ENCODE data around the gene TMEM30A. TPM values are rescaled to one million over a fixed set of nuclear protein-coding genes. Genes with fewer than 3 reads are reported as not detected.

TMEM30A gene
- total RNA-seq, 1 donor from 2014 or later = 178 TPM

DNA sequence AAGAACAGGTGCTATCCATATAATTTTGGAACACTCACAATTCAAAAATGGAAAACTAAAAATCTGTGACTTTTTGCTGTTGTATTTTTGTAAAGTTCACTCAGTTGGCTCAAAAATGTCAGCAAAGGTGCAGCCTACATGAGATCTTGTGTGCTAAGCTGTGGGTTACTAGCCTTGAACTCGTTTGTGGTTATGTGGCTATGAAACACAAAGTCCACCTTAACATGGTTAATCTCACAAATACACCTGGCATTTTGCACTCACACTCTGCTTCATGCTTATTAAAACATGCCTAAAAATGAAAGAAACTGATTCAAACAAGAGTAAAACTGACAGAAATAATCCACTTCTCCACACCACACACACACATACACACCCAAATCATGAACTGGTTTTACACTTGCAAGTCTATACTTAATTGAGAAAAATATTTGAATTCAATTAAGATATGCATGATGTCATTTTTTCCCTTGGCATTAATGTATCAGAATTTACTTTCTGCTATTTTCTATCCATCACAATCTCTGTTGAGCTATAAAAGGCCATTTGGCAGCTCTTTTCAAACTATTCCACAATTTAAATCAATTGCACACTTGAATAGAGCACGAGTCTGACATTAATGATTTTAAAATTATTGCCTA, 22.9 kb upstream of the TMEM30A start:
- ATAC-seq (no peak), DNase-seq (no peak)
- H3K27ac ChIP-seq = no peak overlapping the region
- intact Hi-C loops (cut with DNase I) = no loop called here
- TF ChIP-seq, protein P1, sequence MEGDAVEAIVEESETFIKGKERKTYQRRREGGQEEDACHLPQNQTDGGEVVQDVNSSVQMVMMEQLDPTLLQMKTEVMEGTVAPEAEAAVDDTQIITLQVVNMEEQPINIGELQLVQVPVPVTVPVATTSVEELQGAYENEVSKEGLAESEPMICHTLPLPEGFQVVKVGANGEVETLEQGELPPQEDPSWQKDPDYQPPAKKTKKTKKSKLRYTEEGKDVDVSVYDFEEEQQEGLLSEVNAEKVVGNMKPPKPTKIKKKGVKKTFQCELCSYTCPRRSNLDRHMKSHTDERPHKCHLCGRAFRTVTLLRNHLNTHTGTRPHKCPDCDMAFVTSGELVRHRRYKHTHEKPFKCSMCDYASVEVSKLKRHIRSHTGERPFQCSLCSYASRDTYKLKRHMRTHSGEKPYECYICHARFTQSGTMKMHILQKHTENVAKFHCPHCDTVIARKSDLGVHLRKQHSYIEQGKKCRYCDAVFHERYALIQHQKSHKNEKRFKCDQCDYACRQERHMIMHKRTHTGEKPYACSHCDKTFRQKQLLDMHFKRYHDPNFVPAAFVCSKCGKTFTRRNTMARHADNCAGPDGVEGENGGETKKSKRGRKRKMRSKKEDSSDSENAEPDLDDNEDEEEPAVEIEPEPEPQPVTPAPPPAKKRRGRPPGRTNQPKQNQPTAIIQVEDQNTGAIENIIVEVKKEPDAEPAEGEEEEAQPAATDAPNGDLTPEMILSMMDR (IDR thresholded peaks at IDR 0.05) = no peak
- H3K27me3 ChIP-seq (ENCODE audit: low read depth) = no peaks in the 10 kb centered on the region
- no peak overlapping the region for H3K4me3 ChIP-seq
- H3K36me3 ChIP-seq = peaks cover 4% of the 10 kb centered on the region
- H3K4me1 ChIP-seq = no peaks in the 10 kb centered on the region
- no peaks in the 10 kb centered on the region for H3K9me3 ChIP-seq

GRCh38 chr6:75306064-75306463, 21.5 kb upstream of the TMEM30A start:
- Histone ChIP-seq H3K4me1 (no peaks in the 10 kb centered on the region), H3K9me3 (no peaks in the 10 kb centered on the region), H3K36me3 (peaks cover 4% of the 10 kb centered on the region), H3K27me3 (ENCODE audit: low read depth) (no peaks in the 10 kb centered on the region), H3K4me3 (no peak overlapping the region), H3K27ac (no peak overlapping the region)
- TF ChIP-seq, protein P1 (IDR thresholded peaks at IDR 0.05) = no peak
- intact Hi-C loops (cut with DNase I) = no loop called here
- ATAC-seq = no peak
- DNase-seq = no peak

- Histone ChIP-seq H3K4me1 (peaks cover 3% of the 10 kb centered on the region), H3K4me3 (no peak overlapping the region), H3K9me3 (no peaks in the 10 kb centered on the region), H3K36me3 (peaks cover 4% of the 10 kb centered on the region), H3K27me3 (ENCODE audit: low read depth) (no peaks in the 10 kb centered on the region), H3K27ac (no peak overlapping the region)
- TF ChIP-seq, protein P1 (IDR thresholded peaks at IDR 0.05) = no peak
- intact Hi-C loops (cut with DNase I) = no loop called here
- ATAC-seq (no peak), DNase-seq (no peak)
Measured at GRCh38 chr6:75305573-75305972, 21.0 kb upstream of the TMEM30A start.

DNA sequence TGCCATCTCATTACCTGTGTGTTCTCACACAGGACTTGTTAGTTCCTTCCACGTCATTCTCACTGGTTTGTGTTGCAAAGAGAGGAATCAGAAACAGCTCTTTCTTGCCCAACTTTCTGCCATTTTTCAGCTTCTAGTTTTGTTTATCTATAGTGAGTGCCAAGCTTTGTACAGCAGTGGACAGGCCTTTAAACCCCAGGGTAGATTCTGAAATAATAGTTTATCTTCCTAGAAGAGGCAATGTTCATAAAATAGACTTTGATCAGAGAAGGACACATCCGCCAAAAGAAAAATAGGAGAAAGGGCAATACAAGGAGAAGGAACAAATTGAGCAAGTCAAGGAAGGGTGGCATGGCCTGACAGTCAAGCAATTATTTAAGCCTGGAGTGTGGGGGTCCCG, 17.7 kb upstream of the TMEM30A start:
- Histone ChIP-seq H3K27ac (no peak overlapping the region), H3K9me3 (no peaks in the 10 kb centered on the region), H3K27me3 (ENCODE audit: low read depth) (no peaks in the 10 kb centered on the region), H3K4me3 (no peak overlapping the region), H3K36me3 (no peaks in the 10 kb centered on the region), H3K4me1 (peaks cover 15% of the 10 kb centered on the region)
- TF ChIP-seq, protein P1 (IDR thresholded peaks at IDR 0.05) = no peak
- DNase-seq = no peak
- intact Hi-C loops (cut with DNase I) = no loop called here
- ATAC-seq = no peak

DNA sequence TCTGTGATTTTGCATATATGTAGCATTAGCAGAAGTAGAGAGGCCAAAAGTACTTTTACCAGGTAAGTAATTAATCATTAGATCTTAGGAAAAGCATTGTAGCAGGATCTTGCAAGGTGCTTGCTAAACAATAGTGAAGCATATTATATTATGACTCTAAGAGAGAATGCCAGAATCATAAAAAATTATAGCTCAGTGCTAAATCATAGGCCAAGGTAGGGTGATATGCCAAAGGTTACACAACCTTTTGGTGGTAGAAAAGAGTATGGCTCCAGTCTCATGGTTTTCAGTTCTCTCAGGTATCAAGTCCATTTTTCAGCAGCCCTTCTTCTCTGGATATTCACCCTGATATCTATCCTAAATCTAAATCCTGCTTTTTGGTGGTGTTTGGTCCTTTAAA, 16.9 kb upstream of the TMEM30A start:
- no peak overlapping the region for H3K4me3 ChIP-seq
- peaks cover 15% of the 10 kb centered on the region for H3K4me1 ChIP-seq
- intact Hi-C loops (cut with DNase I) = no loop called here
- ATAC-seq (no peak), DNase-seq (no peak)
- no peaks in the 10 kb centered on the region for H3K27me3 ChIP-seq (ENCODE audit: low read depth)
- H3K9me3 ChIP-seq = no peaks in the 10 kb centered on the region
- H3K36me3 ChIP-seq = no peaks in the 10 kb centered on the region
- H3K27ac ChIP-seq = no peak overlapping the region
- TF ChIP-seq, protein P1 (IDR thresholded peaks at IDR 0.05) = no peak
